HCT116 (cell line): ENCODE results near the gene DOCK1.

Experiments used
- EZH2phosphoT487 ChIP-seq: fragments of 200-600 bp; IDR thresholded peaks from 2 replicates; pipeline ENCODE4 v1.6.1; 2018; ENCODE audit warnings: antibody characterized with exemption, borderline replicate concordance
- JUND ChIP-seq: IDR thresholded peaks from 2 replicates; pipeline ENCODE4 v1.6.1; 2012
- POLR2A ChIP-seq: IDR thresholded peaks from 2 replicates; pipeline ENCODE4 v1.7.0; 2011; ENCODE audit warnings: borderline replicate concordance; ENCODE audit not compliant: insufficient read depth, insufficient read length; ENCODE audit errors: extremely low read depth
- POLR2AphosphoS5 ChIP-seq: IDR thresholded peaks from 2 replicates; pipeline ENCODE4 v1.6.1; 2011; ENCODE audit warnings: mild to moderate bottlenecking, low read depth, low read length, moderate library complexity
- SP1 ChIP-seq: IDR thresholded peaks from 2 replicates; pipeline ENCODE4 v1.6.1; 2012; ENCODE audit warnings: low read depth
- YY1 ChIP-seq: IDR thresholded peaks from 2 replicates; pipeline ENCODE4 v1.6.1; 2011; ENCODE audit warnings: low read length, low read depth, moderate library complexity, mild to moderate bottlenecking; ENCODE audit not compliant: insufficient replicate concordance; ENCODE audit errors: extremely low read depth
- ZFX ChIP-seq: fragments of 450-650 bp; IDR thresholded peaks from 2 replicates; pipeline ENCODE4 v1.6.1; 2017
- ZNF274 ChIP-seq: fragments of 200-500 bp; sonication (Bioruptor generic); IDR thresholded peaks from 2 replicates; pipeline ENCODE4 v1.6.1; 2014; ENCODE audit warnings: mild to moderate bottlenecking, low read depth, low read length, inconsistent platforms
- TF ChIP-seq, protein P1 (sequence below), 3 experiments: fragments of 200-600 bp in 1 of 3; sonication (generic) in 1 of 3; IDR thresholded peaks in 2 of 3; conservative IDR thresholded peaks in 1 of 3; 2 replicates each; pipeline ENCODE4 v1.5.1; 2012 to 2017; ENCODE audit warnings: low read depth in 2 of 3, low read length in 2 of 3, antibody characterized with exemption in 1 of 3, borderline replicate concordance in 1 of 3, control low read depth in 1 of 3, mild to moderate bottlenecking in 1 of 3, mixed read lengths in 1 of 3, mixed run types in 1 of 3, moderate library complexity in 1 of 3; ENCODE audit not compliant: insufficient read depth in 1 of 3
- TF ChIP-seq, protein P2 (sequence below): IDR thresholded peaks from 2 replicates; pipeline ENCODE4 v1.6.1; 2012
- TF ChIP-seq, protein P3 (sequence below): IDR thresholded peaks from 2 replicates; pipeline ENCODE4 v1.6.1; 2012

DNA sequence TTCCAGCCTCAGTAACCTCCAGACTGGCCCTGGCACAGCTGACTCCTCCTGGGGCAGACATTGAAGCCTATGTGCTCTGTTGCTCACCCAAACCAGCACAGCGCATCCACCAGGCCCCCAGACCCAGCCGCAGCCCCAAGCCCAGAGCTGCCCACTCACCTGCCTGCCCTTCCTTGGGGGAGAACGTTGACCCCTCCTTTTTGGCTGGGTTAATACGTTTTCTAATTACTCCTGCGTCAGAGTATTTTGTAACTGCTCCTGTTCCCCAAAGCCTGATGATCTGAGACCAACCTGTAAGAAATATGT, 536.9 kb downstream of the DOCK1 start:
- TF ChIP-seq POLR2AphosphoS5 (no peak), YY1 (no peak), POLR2A (no peak), ZFX (no peak), ZNF274 (no peak), SP1 (no peak), EZH2phosphoT487 (no peak), JUND (no peak)
- TF ChIP-seq, protein P1, sequence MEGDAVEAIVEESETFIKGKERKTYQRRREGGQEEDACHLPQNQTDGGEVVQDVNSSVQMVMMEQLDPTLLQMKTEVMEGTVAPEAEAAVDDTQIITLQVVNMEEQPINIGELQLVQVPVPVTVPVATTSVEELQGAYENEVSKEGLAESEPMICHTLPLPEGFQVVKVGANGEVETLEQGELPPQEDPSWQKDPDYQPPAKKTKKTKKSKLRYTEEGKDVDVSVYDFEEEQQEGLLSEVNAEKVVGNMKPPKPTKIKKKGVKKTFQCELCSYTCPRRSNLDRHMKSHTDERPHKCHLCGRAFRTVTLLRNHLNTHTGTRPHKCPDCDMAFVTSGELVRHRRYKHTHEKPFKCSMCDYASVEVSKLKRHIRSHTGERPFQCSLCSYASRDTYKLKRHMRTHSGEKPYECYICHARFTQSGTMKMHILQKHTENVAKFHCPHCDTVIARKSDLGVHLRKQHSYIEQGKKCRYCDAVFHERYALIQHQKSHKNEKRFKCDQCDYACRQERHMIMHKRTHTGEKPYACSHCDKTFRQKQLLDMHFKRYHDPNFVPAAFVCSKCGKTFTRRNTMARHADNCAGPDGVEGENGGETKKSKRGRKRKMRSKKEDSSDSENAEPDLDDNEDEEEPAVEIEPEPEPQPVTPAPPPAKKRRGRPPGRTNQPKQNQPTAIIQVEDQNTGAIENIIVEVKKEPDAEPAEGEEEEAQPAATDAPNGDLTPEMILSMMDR (IDR thresholded peaks at IDR 0.05 in 2 of 3, conservative IDR thresholded peaks at IDR 0.05 in 1 of 3; ENCODE audit: borderline replicate concordance in 1 of 3, insufficient read depth in 1 of 3, low read depth in 2 of 3, low read length in 2 of 3): no peak
- TF ChIP-seq, protein P2, sequence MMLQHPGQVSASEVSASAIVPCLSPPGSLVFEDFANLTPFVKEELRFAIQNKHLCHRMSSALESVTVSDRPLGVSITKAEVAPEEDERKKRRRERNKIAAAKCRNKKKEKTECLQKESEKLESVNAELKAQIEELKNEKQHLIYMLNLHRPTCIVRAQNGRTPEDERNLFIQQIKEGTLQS: no peak
- TF ChIP-seq, protein P3, sequence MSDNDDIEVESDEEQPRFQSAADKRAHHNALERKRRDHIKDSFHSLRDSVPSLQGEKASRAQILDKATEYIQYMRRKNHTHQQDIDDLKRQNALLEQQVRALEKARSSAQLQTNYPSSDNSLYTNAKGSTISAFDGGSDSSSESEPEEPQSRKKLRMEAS: no peak
